Non-pigmented ciliary epithelial cell (primary cell): ENCODE data around the gene KLC1.

ENCODE experiments used
- DNase-seq: peaks from one replicate; pipeline ENCODE4 v3.0.0-alpha.2; 2010; ENCODE audit warnings: low read depth

The KLC1 gene

GRCh38 chr14:103705118-103705503, 76.1 kb downstream of the KLC1 start:
- DNase-seq, result no peak

- no peak for DNase-seq
Measured at GRCh38 chr14:103705504-103706284, 76.7 kb downstream of the KLC1 start.

- no peak for DNase-seq
Measured at GRCh38 chr14:103706551-103707328, 77.7 kb downstream of the KLC1 start.

GRCh38 chr14:103707329-103708263, 78.6 kb downstream of the KLC1 start:
- DNase-seq, result no peak

GRCh38 chr14:103708750-103709187, 79.8 kb downstream of the KLC1 start:
- DNase-seq, result no peak

- no peak for DNase-seq
Measured at GRCh38 chr14:103709814-103710213, 80.8 kb downstream of the KLC1 start.

GRCh38 chr14:103710771-103711377, 81.9 kb downstream of the KLC1 start:
- DNase-seq, result no peak

- DNase-seq, result no peak
Measured at GRCh38 chr14:103711516-103712431, 82.8 kb downstream of the KLC1 start.

GRCh38 chr14:103712633-103713247, 83.7 kb downstream of the KLC1 start:
- DNase-seq, result no peak

- no peak for DNase-seq
Measured at GRCh38 chr14:103713304-103714062, 84.5 kb downstream of the KLC1 start.

- no peak for DNase-seq
Measured at GRCh38 chr14:103714063-103714724, 85.2 kb downstream of the KLC1 start.

- peak; percentile 96 for DNase-seq
Measured at GRCh38 chr14:103715052-103716000, 86.3 kb downstream of the KLC1 start, which contains the start of the genes XRCC3 and ZFYVE21. Gene XRCC3, minus strand, starts transcription at chr14:103715451. Its CDS starts 4,364 bp downstream, at chr14:103711087. Gene ZFYVE21, plus strand, starts transcription at chr14:103715810. Its CDS starts 32 bp downstream, at chr14:103715842.

- no peak for DNase-seq
Measured at GRCh38 chr14:103716091-103716801, 87.2 kb downstream of the KLC1 start.

GRCh38 chr14:103716899-103717411, 87.9 kb downstream of the KLC1 start:
- DNase-seq, result no peak

GRCh38 chr14:103718572-103718971, 89.6 kb downstream of the KLC1 start:
- DNase-seq, result no peak

GRCh38 chr14:103719751-103720150, 90.7 kb downstream of the KLC1 start:
- no peak for DNase-seq
